ENCODE results near the gene GORAB. TPM values are rescaled to one million over a fixed set of nuclear protein-coding genes. Genes with fewer than 3 reads are reported as not detected.

Gene GORAB
- total and polyA plus RNA-seq, 10 donors = 10.2 to 21.6 (median 14.0) TPM

DNA sequence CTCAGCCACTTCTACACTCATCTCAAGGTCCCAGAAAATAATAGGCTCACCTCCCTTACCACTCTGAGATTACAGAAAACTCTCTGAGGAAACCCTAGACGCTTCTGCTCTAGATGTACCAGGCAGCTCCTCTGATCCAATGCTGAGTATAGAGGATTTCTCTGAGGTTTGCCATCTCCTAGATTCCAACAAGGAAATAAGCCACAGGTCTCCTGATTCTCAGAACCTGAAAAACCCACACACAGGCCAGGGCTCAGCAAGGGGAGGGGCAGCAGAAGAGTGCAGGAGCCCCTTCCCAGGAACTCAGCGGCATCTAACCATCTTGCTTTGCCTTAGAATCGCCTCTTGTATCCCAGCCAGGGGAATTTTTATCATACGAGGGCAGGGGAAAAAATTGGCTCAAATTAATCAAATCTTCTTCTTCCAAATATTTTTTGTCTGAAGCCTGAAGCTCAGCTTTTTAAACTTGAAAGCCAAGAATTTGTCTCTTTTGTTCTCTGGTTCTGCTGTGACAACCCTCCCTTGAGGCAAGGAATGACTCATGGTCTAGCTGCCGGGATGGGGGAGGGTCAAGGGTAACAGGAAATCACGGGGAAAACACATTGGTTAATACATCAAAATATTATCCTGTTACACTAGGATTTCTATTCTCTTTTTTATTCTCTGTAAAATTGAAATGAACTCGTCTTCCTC lies 30.8 kb downstream of the GORAB start:
- H3K27ac ChIP-seq = peak overlapping the region; percentile 39 to 79 (median 68)
- H3K36me3 ChIP-seq = no peaks in the 10 kb centered on the region
- H3K4me1 ChIP-seq = peaks cover 0 to 25% (median 12%) of the 10 kb centered on the region in 6 donors
- H3K4me3 ChIP-seq = no peak overlapping the region
- H3K9me3 ChIP-seq = peaks cover 0 to 31% (median 16%) of the 10 kb centered on the region in 8 donors
- TF ChIP-seq POLR2AphosphoS5 (IDR thresholded peaks at IDR 0.05) (peak in 1 of 3 donors; percentile 65), POLR2A (IDR thresholded peaks at IDR 0.05) (no peak)
- DNase-seq = no peak
- intact Hi-C loops (cut with DNase I; ENCODE audit: low total_unique reads) = no loop called here
- WGBS, 5 donors = 32 to 42% (median 38%) methylated on average over 7 of the region's 7 CpGs
- H3K27me3 ChIP-seq (replicated peaks in 1 of 7) = no peaks in the 10 kb centered on the region

- Histone ChIP-seq H3K27ac (no peak overlapping the region), H3K36me3 (no peaks in the 10 kb centered on the region), H3K9me3 (peaks cover 0 to 16% (median 5%) of the 10 kb centered on the region in 8 donors), H3K27me3 (replicated peaks in 1 of 7) (peaks cover 0 to 5% (median 0%) of the 10 kb centered on the region in 7 donors), H3K4me1 (peaks cover 0 to 25% (median 12%) of the 10 kb centered on the region in 6 donors), H3K4me3 (no peak overlapping the region)
- TF ChIP-seq POLR2AphosphoS5 (IDR thresholded peaks at IDR 0.05) = no peak
- no peak for TF ChIP-seq CTCF (IDR thresholded peaks at IDR 0.05 in 8 of 11, conservative IDR thresholded peaks at IDR 0.05 in 3 of 11)
- TF ChIP-seq POLR2A (IDR thresholded peaks at IDR 0.05) = no peak
- intact Hi-C loops (cut with DNase I; ENCODE audit: low total_unique reads) = no loop called here
- DNase-seq = no peak
- 75 to 94% (median 81%) methylated on average over 3 of the region's 3 CpGs for WGBS, 5 donors
Observed at GRCh38 chr1:170567214-170567613, 35.2 kb downstream of the GORAB start.

- TF ChIP-seq POLR2A (IDR thresholded peaks at IDR 0.05) = no peak
- no peak for TF ChIP-seq CTCF (IDR thresholded peaks at IDR 0.05 in 8 of 11, conservative IDR thresholded peaks at IDR 0.05 in 3 of 11)
- no peak for TF ChIP-seq POLR2AphosphoS5 (IDR thresholded peaks at IDR 0.05)
- Histone ChIP-seq H3K9me3 (peaks cover 0 to 21% (median 6%) of the 10 kb centered on the region in 8 donors), H3K36me3 (no peaks in the 10 kb centered on the region), H3K4me3 (no peak overlapping the region), H3K27me3 (replicated peaks in 1 of 7) (peaks cover 0 to 5% (median 0%) of the 10 kb centered on the region in 7 donors), H3K4me1 (peaks cover 0 to 15% (median 7%) of the 10 kb centered on the region in 6 donors), H3K27ac (no peak overlapping the region)
- DNase-seq = no peak
- intact Hi-C loops (cut with DNase I; ENCODE audit: low total_unique reads) = no loop called here
Observed at GRCh38 chr1:170568197-170568596, 36.2 kb downstream of the GORAB start.

GRCh38 chr1:170576980-170577379 lies 45.0 kb downstream of the GORAB start:
- H3K4me1 ChIP-seq = no peaks in the 10 kb centered on the region
- no peak for DNase-seq
- H3K27me3 ChIP-seq (replicated peaks in 1 of 7) = no peaks in the 10 kb centered on the region
- no peak overlapping the region for H3K4me3 ChIP-seq
- TF ChIP-seq POLR2A (IDR thresholded peaks at IDR 0.05) = no peak
- no peak for TF ChIP-seq CTCF (IDR thresholded peaks at IDR 0.05 in 8 of 11, conservative IDR thresholded peaks at IDR 0.05 in 3 of 11)
- WGBS, 5 donors = 84 to 93% (median 87%) methylated on average over 3 of the region's 3 CpGs
- H3K9me3 ChIP-seq = peaks cover 0 to 7% (median 2%) of the 10 kb centered on the region in 8 donors
- H3K27ac ChIP-seq = no peak overlapping the region
- intact Hi-C loops (cut with DNase I; ENCODE audit: low total_unique reads) = no loop called here
- H3K36me3 ChIP-seq = no peaks in the 10 kb centered on the region
